ENCODE results near the gene RHEBL1. TPM values are rescaled to one million over a fixed set of nuclear protein-coding genes. Genes with fewer than 3 reads are reported as not detected.

Gene RHEBL1
- total RNA-seq, 4 donors from 2014 or later: 1.1 to 4.3 TPM; not detected in 2

DNA sequence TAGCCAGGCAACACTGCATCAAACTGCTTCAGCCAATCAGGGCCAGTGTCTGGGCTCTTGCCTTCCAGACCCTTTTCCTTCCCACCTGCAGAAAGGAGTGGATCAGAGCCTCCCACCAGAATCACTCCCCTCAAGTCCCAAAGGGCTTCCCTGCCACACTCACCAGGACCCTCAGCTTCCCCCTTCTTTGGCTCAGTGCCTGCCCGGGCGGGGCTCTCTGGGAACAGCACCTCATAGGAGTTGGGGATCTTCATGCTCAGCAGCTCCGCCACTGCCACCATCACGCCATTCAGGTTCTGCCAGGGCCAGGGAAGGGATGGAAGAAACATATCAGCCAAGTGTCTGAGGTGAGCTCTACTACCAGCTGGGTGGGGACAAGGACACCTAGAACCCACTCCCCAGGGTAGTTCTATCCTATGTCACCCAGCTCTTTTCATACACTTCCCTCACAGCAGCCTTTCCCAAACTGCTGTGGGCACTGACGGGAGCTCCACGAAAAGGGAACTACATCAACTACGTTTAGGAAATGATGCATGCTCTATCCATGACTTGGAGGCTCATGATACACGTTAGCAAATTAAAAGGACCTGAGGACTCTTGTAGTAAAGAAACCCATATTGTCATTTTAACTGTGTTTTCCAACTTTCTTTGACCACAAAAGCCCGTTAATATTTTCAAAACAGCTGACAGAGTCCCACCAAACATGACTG is 41.8 kb downstream of the RHEBL1 start:
- Histone ChIP-seq H3K36me3 (peaks cover 8 to 100% (median 43%) of the 10 kb centered on the region in 3 donors), H3K27ac (no peak overlapping the region), H3K27me3 (no peaks in the 10 kb centered on the region), H3K9me3 (no peaks in the 10 kb centered on the region), H3K4me3 (no peak overlapping the region), H3K4me1 (no peaks in the 10 kb centered on the region)
- no peak for DNase-seq (ENCODE audit: low spot score in 2 of 2)
- TF ChIP-seq EP300 (IDR thresholded peaks at IDR 0.05): no peak
- TF ChIP-seq, protein P1, sequence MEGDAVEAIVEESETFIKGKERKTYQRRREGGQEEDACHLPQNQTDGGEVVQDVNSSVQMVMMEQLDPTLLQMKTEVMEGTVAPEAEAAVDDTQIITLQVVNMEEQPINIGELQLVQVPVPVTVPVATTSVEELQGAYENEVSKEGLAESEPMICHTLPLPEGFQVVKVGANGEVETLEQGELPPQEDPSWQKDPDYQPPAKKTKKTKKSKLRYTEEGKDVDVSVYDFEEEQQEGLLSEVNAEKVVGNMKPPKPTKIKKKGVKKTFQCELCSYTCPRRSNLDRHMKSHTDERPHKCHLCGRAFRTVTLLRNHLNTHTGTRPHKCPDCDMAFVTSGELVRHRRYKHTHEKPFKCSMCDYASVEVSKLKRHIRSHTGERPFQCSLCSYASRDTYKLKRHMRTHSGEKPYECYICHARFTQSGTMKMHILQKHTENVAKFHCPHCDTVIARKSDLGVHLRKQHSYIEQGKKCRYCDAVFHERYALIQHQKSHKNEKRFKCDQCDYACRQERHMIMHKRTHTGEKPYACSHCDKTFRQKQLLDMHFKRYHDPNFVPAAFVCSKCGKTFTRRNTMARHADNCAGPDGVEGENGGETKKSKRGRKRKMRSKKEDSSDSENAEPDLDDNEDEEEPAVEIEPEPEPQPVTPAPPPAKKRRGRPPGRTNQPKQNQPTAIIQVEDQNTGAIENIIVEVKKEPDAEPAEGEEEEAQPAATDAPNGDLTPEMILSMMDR (IDR thresholded peaks at IDR 0.05): no peak
- TF ChIP-seq POLR2A (IDR thresholded peaks at IDR 0.05): no peak
- WGBS, 2 donors: 90% methylated on average over 9 of the region's 9 CpGs

DNA sequence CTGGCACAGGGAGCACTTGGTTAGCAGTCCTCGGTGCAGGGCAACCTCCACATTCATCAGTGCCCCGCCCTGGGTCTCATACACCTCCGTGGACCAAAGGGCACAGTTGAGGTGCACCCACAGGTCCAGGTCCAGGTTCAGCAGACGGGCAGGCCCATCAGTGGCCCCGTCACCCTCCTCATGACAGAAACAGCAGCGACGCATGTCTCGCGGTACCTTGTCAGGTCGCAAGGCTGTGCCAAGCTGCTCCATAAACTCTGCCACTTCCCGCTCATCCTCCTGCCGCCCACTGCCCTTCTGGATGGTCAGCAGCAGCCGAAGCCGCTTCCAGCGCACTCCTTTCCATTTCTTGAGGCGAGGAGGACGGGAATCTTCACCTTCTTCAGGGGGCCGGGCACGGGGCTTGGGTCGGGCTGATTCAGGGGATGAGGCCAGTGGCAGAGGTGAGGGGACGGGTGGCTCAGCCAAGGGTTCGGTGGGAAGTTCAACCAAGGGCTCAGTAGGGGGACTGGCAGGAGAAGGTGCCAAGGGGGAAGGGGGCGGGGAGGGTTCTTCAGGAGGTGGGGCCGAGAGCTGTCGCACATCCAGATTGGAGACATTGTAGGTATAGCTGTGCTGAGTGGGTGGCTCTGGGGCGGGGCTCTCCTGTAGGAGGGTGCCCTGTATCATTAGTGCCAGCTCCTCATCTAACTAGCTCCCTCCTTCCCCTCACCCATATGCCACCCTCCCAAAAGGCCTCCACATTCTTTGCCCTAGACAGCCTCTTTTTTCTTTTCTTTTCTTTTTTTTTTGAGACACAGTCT is 42.9 kb downstream of the RHEBL1 start:
- Histone ChIP-seq H3K4me1 (no peaks in the 10 kb centered on the region), H3K36me3 (peaks cover 8 to 100% (median 42%) of the 10 kb centered on the region in 3 donors), H3K4me3 (no peak overlapping the region), H3K9me3 (no peaks in the 10 kb centered on the region), H3K27ac (no peak overlapping the region), H3K27me3 (no peaks in the 10 kb centered on the region)
- WGBS, 2 donors: 92 to 94% methylated on average over 22 to 24 of the region's 26 CpGs
- TF ChIP-seq, protein P1 (IDR thresholded peaks at IDR 0.05): no peak
- no peak for TF ChIP-seq POLR2A (IDR thresholded peaks at IDR 0.05)
- TF ChIP-seq EP300 (IDR thresholded peaks at IDR 0.05): no peak
- no peak for DNase-seq (ENCODE audit: low spot score in 2 of 2)

DNA sequence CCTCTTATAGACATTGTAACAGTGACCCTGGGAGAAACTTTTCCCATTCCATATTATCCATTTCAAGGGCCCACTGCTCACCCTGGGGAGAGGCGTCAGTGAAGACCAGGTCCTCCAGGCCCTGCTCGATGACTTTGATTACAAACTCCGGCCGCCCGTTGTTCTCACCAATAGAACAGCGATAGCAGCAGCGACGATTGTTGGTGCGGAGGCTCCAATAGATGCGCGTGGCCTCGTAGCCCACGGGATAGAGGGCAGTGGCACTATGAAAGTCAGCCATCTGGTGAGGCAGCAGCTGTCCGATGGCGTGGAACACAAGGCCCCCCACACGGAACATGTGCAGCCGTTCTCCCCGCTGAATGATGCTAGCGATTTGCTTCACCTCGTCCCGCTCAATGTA is 43.7 kb downstream of the RHEBL1 start:
- no peak for DNase-seq (ENCODE audit: low spot score in 2 of 2)
- no peaks in the 10 kb centered on the region for H3K27me3 ChIP-seq
- no peak for TF ChIP-seq EP300 (IDR thresholded peaks at IDR 0.05)
- TF ChIP-seq, protein P1 (IDR thresholded peaks at IDR 0.05): no peak
- no peak for TF ChIP-seq POLR2A (IDR thresholded peaks at IDR 0.05)
- H3K9me3 ChIP-seq: no peaks in the 10 kb centered on the region
- H3K27ac ChIP-seq: no peak overlapping the region
- no peak overlapping the region for H3K4me3 ChIP-seq
- H3K36me3 ChIP-seq: peaks cover 5 to 100% (median 42%) of the 10 kb centered on the region in 3 donors
- H3K4me1 ChIP-seq: no peaks in the 10 kb centered on the region
- WGBS, 2 donors: 91 to 94% methylated on average over 21 of the region's 21 CpGs

DNA sequence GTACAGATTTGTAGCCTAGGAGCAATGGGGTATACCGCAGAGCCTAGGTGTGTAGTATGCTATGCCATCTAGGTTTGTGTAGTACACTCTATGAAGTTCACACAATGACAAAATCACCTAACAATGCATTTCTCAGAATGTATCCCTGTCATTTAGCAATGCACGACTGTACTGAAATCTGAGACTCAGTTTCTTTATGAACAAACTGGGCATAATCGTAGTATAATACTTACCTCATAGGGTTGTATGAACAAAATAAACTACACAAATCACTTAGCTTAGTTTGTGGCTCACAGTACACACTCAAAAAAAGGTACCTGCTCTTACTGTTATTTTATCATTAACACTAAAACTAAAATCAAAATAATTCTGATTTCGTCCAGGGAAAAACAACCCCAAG is 44.3 kb downstream of the RHEBL1 start:
- WGBS, 2 donors: 88 to 90% methylated on average over 4 of the region's 4 CpGs
- no peak for DNase-seq (ENCODE audit: low spot score in 2 of 2)
- no peak overlapping the region for H3K4me3 ChIP-seq
- TF ChIP-seq, protein P1 (IDR thresholded peaks at IDR 0.05): no peak
- TF ChIP-seq POLR2A (IDR thresholded peaks at IDR 0.05) (no peak), EP300 (IDR thresholded peaks at IDR 0.05) (no peak)
- H3K36me3 ChIP-seq: peaks cover 5 to 100% (median 42%) of the 10 kb centered on the region in 3 donors
- H3K4me1 ChIP-seq: no peaks in the 10 kb centered on the region
- no peaks in the 10 kb centered on the region for H3K9me3 ChIP-seq
- no peaks in the 10 kb centered on the region for H3K27me3 ChIP-seq
- no peak overlapping the region for H3K27ac ChIP-seq

DNA sequence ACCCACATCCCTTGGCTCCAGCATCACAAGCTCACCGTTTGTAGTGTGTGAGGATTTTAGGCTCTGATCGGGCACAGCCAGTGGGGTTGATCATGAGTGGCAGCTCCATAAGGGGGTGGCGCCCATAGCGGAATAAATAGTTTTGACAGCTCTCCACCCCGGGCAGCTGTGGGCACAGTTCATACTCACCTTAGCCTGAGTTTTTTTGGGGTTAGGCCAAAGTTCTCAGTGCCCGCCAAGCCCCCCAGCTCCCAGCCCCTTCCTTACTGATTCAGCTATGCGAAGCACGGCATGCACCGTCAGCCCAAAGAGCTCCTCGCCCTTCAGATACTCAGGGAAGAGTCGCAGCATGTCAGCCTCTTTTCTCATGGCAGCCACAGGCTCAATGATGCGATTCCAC is 45.2 kb downstream of the RHEBL1 start:
- H3K9me3 ChIP-seq: no peaks in the 10 kb centered on the region
- H3K27me3 ChIP-seq: no peaks in the 10 kb centered on the region
- no peak for DNase-seq (ENCODE audit: low spot score in 2 of 2)
- WGBS, 2 donors: 89 to 91% methylated on average over 12 of the region's 12 CpGs
- no peak overlapping the region for H3K4me3 ChIP-seq
- no peak for TF ChIP-seq POLR2A (IDR thresholded peaks at IDR 0.05)
- no peak for TF ChIP-seq EP300 (IDR thresholded peaks at IDR 0.05)
- TF ChIP-seq, protein P1 (IDR thresholded peaks at IDR 0.05): no peak
- H3K4me1 ChIP-seq: peaks cover 0 to 7% (median under 1%) of the 10 kb centered on the region in 4 donors
- no peak overlapping the region for H3K27ac ChIP-seq
- peaks cover 5 to 94% (median 42%) of the 10 kb centered on the region in 3 donors for H3K36me3 ChIP-seq

Data from tibial nerve (tissue), 4 donors.